ENCODE measurements around the gene PTMS. TPM values are rescaled to one million over a fixed set of nuclear protein-coding genes. Genes with fewer than 3 reads are reported as not detected.

The PTMS gene
- total RNA-seq, 1 donor from 2014 or later = 395 TPM

DNA sequence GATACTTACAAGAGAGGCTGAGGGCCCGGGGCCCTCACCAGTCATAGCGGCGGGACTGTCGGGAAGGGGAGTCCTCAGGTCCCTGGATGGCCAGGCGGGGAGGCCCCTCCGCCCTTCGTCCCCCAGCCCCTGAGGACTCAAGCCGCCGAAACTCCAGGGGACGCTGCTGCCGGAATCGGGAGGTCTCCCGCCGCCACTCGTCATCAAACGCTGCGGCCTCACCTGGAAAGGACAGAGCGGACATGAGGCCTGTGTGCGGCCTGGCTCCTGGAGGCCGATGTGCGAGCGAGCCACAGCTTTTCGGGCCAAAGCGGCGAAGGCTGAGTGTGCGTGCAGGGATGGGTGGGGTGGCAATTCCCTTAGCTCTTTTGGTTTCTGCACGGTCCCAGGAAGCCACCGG, 17.4 kb upstream of the PTMS start:
- peaks cover 40% of the 10 kb centered on the region for H3K36me3 Mint-ChIP-seq
- peak overlapping the region; percentile 2 for H3K27ac Mint-ChIP-seq
- H3K27me3 Mint-ChIP-seq = no peaks in the 10 kb centered on the region
- H3K4me1 Mint-ChIP-seq (ENCODE audit: unreplicated experiment) = peaks cover 15% of the 10 kb centered on the region
- no peak overlapping the region for H3K4me3 Mint-ChIP-seq
- no peak for TF ChIP-seq CTCF (conservative IDR thresholded peaks at IDR 0.05)
- H3K9me3 Mint-ChIP-seq = no peaks in the 10 kb centered on the region
- DNase-seq (ENCODE audit: extremely low spot score, unreplicated experiment) = no peak

DNA sequence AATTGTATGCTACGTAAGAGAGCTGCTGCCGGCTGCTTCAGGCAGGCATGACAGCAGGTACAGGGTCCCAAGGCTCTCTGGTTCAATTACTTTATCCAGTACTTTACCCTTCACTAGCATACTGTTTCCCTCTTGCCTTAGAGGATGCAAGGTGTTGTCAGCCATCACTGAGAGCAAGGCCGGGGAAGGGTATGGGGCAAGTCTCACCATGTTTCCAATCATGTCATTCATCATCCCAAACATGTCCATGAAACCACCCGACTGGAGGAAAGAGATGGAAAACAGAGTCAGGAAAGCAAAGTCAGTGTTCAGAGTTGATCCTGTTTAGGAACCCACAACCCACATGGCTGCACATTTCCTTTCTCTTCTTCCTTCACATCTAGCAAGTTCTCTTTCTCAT, 15.7 kb upstream of the PTMS start:
- no peaks in the 10 kb centered on the region for H3K27me3 Mint-ChIP-seq
- H3K9me3 Mint-ChIP-seq = no peaks in the 10 kb centered on the region
- H3K36me3 Mint-ChIP-seq = peaks cover 32% of the 10 kb centered on the region
- peak overlapping the region; percentile 99 for H3K4me3 Mint-ChIP-seq
- peaks cover 18% of the 10 kb centered on the region for H3K4me1 Mint-ChIP-seq (ENCODE audit: unreplicated experiment)
- DNase-seq (ENCODE audit: extremely low spot score, unreplicated experiment) = no peak
- TF ChIP-seq CTCF (conservative IDR thresholded peaks at IDR 0.05) = no peak
- H3K27ac Mint-ChIP-seq = peak overlapping the region; percentile 49

DNA sequence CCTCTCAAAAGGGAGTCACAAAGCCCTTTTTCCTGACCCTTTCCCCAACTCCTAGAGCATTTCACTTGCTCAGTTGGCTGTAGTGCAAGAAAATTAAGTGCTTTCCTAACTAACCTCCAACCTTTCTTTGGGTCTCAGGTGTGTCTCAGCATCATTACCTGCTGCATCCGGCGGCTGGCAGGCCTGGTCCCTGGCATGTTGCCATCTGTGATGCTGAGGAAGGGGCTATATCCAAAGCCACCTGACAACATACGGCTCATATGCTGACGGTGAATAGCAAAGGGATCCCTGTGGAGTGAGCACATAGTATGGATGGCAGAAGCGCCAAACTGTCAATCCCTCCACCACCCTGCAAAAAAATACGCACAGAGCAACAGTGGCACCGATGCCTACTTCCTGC, 14.4 kb upstream of the PTMS start:
- H3K27me3 Mint-ChIP-seq = no peaks in the 10 kb centered on the region
- DNase-seq (ENCODE audit: extremely low spot score, unreplicated experiment) = no peak
- TF ChIP-seq CTCF (conservative IDR thresholded peaks at IDR 0.05) = no peak
- no peaks in the 10 kb centered on the region for H3K9me3 Mint-ChIP-seq
- H3K36me3 Mint-ChIP-seq = peaks cover 30% of the 10 kb centered on the region
- H3K27ac Mint-ChIP-seq = peak overlapping the region; percentile 100
- H3K4me3 Mint-ChIP-seq = peak overlapping the region; percentile 99
- H3K4me1 Mint-ChIP-seq (ENCODE audit: unreplicated experiment) = peaks cover 18% of the 10 kb centered on the region

- DNase-seq (ENCODE audit: extremely low spot score, unreplicated experiment) = no peak
- peak overlapping the region; percentile 99 for H3K4me3 Mint-ChIP-seq
- H3K27ac Mint-ChIP-seq = peak overlapping the region; percentile 100
- H3K36me3 Mint-ChIP-seq = peaks cover 26% of the 10 kb centered on the region
- H3K9me3 Mint-ChIP-seq = no peaks in the 10 kb centered on the region
- no peaks in the 10 kb centered on the region for H3K27me3 Mint-ChIP-seq
- TF ChIP-seq CTCF (conservative IDR thresholded peaks at IDR 0.05) = peak; percentile 61
- peaks cover 18% of the 10 kb centered on the region for H3K4me1 Mint-ChIP-seq (ENCODE audit: unreplicated experiment)
Measured at GRCh38 chr12:6752167-6752920, 13.8 kb upstream of the PTMS start.

DNA sequence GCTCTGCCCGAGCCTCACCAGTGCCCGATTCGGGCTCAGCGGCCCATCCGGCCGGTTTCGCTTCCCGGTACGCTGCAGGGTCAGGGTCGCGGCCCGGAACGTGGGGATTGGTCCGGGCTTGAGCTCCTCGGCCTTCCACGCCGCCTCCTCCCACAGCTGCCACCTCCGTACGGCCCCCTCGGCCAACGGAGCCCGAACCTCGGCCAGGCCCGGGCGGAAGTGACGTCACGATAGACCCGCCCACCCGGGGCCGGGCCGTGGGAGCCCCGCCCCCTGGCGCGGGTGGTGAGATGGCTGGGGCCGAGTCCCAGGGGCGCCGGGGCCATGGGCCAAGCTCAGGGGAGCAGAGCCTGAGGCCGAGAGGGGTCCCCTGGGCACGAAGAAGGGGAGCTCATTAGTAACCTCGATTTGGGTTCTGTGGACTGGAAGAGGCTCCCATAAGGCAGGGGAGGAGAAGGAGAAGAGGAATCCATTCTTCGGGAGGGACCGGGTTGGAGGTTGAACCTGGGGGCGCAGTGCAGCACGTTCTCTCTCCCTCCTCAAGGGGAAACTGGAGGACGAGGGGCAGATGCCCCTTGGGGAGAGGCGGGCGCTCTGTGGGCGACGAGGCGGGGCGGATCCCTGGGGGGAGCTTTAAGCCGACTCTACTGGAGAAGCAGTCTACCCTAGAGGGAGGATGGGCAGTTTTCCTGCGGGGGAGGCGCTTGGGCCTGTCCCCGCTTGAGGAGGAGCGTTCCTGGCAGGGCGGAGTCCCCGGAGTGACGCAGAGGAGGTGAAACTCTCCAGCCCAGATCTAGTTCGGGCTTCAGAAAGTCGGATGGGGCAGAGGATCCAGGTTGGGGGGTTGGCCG, 13.0 kb upstream of the PTMS start, which contains the start of gene MLF2:
Gene MLF2 (minus strand): TSS at position 221 of the 851 bp plus-strand sequence. CDS start 807 bp downstream, outside the sequence.
- peak; percentile 99 for DNase-seq (ENCODE audit: extremely low spot score, unreplicated experiment)
- no peaks in the 10 kb centered on the region for H3K27me3 Mint-ChIP-seq
- H3K27ac Mint-ChIP-seq = peak within 1 kb of the TSS; percentile 100
- peak within 1 kb of the TSS; percentile 99 for H3K4me3 Mint-ChIP-seq
- peak; percentile 99 for TF ChIP-seq CTCF (conservative IDR thresholded peaks at IDR 0.05)
- peaks cover 18% of the 10 kb centered on the region for H3K36me3 Mint-ChIP-seq
- H3K4me1 Mint-ChIP-seq (ENCODE audit: unreplicated experiment) = peaks cover 18% of the 10 kb centered on the region
- no peaks in the 10 kb centered on the region for H3K9me3 Mint-ChIP-seq

Measured in type B pancreatic cell (in vitro differentiated cells).